Measurements from ENCODE around the gene MLC1.

GRCh38 chr22:50018608-50019285 is 66.5 kb downstream of the MLC1 start:
- TF ChIP-seq POLR2AphosphoS5 (IDR thresholded peaks at IDR 0.05; ENCODE audit: low read depth, low read length) = no peak
- TF ChIP-seq CTCF (IDR thresholded peaks at IDR 0.05) = no peak
- TF ChIP-seq, protein P1, sequence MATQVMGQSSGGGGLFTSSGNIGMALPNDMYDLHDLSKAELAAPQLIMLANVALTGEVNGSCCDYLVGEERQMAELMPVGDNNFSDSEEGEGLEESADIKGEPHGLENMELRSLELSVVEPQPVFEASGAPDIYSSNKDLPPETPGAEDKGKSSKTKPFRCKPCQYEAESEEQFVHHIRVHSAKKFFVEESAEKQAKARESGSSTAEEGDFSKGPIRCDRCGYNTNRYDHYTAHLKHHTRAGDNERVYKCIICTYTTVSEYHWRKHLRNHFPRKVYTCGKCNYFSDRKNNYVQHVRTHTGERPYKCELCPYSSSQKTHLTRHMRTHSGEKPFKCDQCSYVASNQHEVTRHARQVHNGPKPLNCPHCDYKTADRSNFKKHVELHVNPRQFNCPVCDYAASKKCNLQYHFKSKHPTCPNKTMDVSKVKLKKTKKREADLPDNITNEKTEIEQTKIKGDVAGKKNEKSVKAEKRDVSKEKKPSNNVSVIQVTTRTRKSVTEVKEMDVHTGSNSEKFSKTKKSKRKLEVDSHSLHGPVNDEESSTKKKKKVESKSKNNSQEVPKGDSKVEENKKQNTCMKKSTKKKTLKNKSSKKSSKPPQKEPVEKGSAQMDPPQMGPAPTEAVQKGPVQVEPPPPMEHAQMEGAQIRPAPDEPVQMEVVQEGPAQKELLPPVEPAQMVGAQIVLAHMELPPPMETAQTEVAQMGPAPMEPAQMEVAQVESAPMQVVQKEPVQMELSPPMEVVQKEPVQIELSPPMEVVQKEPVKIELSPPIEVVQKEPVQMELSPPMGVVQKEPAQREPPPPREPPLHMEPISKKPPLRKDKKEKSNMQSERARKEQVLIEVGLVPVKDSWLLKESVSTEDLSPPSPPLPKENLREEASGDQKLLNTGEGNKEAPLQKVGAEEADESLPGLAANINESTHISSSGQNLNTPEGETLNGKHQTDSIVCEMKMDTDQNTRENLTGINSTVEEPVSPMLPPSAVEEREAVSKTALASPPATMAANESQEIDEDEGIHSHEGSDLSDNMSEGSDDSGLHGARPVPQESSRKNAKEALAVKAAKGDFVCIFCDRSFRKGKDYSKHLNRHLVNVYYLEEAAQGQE (IDR thresholded peaks at IDR 0.05; ENCODE audit: insufficient read depth in 1 of 2, low read depth in 2 of 2, low read length in 1 of 2) = no peak
- no peak for TF ChIP-seq SIN3A (IDR thresholded peaks at IDR 0.05; ENCODE audit: borderline replicate concordance, insufficient read depth, low read depth, low read length)
